Hepatocyte (in vitro differentiated cells): ENCODE results near the gene ZBTB5. TPM values are rescaled to one million over a fixed set of nuclear protein-coding genes. Genes with fewer than 3 reads are reported as not detected.
"Not testable (repeated sequence)": the region's sequence is repeated elsewhere in the genome, so short reads cannot be mapped to it uniquely, and the experiment has no call there.

Source experiments
- DNase-seq: peaks from one replicate; pipeline ENCODE4 v3.0.0-alpha.2; 2016; ENCODE audit warnings: low spot score
- H2AFZ ChIP-seq: fragments of 200-600 bp; sonication (generic); 2 replicates; pipeline ENCODE4 v1.6.0; 2016; ENCODE audit warnings: antibody characterized with exemption, mild to moderate bottlenecking
- H3K27ac ChIP-seq: fragments of 200-600 bp; sonication (generic); 2 replicates; pipeline ENCODE4 v1.5.1; 2016; ENCODE audit warnings: mild to moderate bottlenecking
- H3K27me3 ChIP-seq: fragments of 200-600 bp; sonication (generic); 2 replicates; pipeline ENCODE4 v1.6.1; 2016
- H3K36me3 ChIP-seq: fragments of 200-600 bp; sonication (generic); replicated peaks from 2 replicates; pipeline ENCODE4 v1.5.1; 2016; ENCODE audit warnings: low read depth; ENCODE audit not compliant: insufficient read depth
- H3K4me1 ChIP-seq: fragments of 200-600 bp; sonication (generic); 2 replicates; pipeline ENCODE4 v1.5.1; 2016; ENCODE audit warnings: mild to moderate bottlenecking, moderate library complexity; ENCODE audit not compliant: insufficient read depth
- H3K4me2 ChIP-seq: fragments of 200-600 bp; sonication (generic); 2 replicates; pipeline ENCODE4 v1.6.0; 2016
- H3K4me3 ChIP-seq: fragments of 200-600 bp; sonication (generic); 2 replicates; pipeline ENCODE4 v1.5.1; 2016; ENCODE audit warnings: mild to moderate bottlenecking
- H3K79me2 ChIP-seq: fragments of 200-600 bp; sonication (generic); 2 replicates; pipeline ENCODE4 v1.6.0; 2017; ENCODE audit warnings: mild to moderate bottlenecking
- H3K9me2 ChIP-seq: fragments of 200-600 bp; sonication (generic); replicated peaks from 2 replicates; pipeline ENCODE4 v1.6.0; 2017; ENCODE audit warnings: mild to moderate bottlenecking; ENCODE audit not compliant: insufficient read depth
- H3K9me3 ChIP-seq: fragments of 200-600 bp; sonication (generic); 2 replicates; pipeline ENCODE4 v1.5.1; 2016; ENCODE audit warnings: low read depth, mild to moderate bottlenecking
- H4K20me1 ChIP-seq: fragments of 200-600 bp; sonication (generic); 2 replicates; pipeline ENCODE4 v1.6.0; 2016; ENCODE audit warnings: mild to moderate bottlenecking; ENCODE audit not compliant: insufficient read depth, poor library complexity, severe bottlenecking
- CTCF ChIP-seq: fragments of 200-600 bp; sonication (generic); IDR thresholded peaks from 2 replicates; pipeline ENCODE4 v1.5.1; 2016; ENCODE audit warnings: antibody characterized with exemption, mild to moderate bottlenecking; ENCODE audit not compliant: poor library complexity
- EZH2 ChIP-seq: fragments of 200-600 bp; sonication (generic); IDR thresholded peaks from 2 replicates; pipeline ENCODE4 v1.6.1; 2016; ENCODE audit warnings: antibody characterized with exemption, mild to moderate bottlenecking, borderline replicate concordance
- EZH2phosphoT487 ChIP-seq: fragments of 200-600 bp; sonication (generic); IDR thresholded peaks from one replicate; pipeline ENCODE4 v1.6.1; 2018; ENCODE audit warnings: antibody characterized with exemption, mild to moderate bottlenecking, low read depth, moderate library complexity; ENCODE audit not compliant: unreplicated experiment, severe bottlenecking
- WGBS: methylation state at CpG from one replicate; pipeline ENCODE4 v1.1.6; 2016; ENCODE audit warnings: low lambda C conversion rate; ENCODE audit errors: missing lambda C conversion rate; 5-methylcytosine and 5-hydroxymethylcytosine counted together
- polyA plus RNA-seq: library from polyadenylated mRNA; unstranded; fragments of >200 nt; fragmentation: Nextera tagmentation; extraction: Ambion mirVana; gene quantifications from 2 replicates; pipeline ENCODE4 v1.2.1, GENCODE V29; 2016
- total RNA-seq: library from RNA; depleted of rRNA; stranded (reverse); fragments of >200 nt; gene quantifications from 2 replicates; pipeline ENCODE4 v1.2.3, GENCODE V29; 2014

The ZBTB5 gene
- total and polyA plus RNA-seq, 2 experiments from 2014 or later, result 3.8 to 21.8 TPM

- Histone ChIP-seq H2AFZ (no peak overlapping the region), H3K79me2 (no peaks in the 10 kb centered on the region), H3K9me2 (no peaks in the 10 kb centered on the region), H4K20me1 (no peaks in the 10 kb centered on the region), H3K4me2 (no peak overlapping the region), H3K9me3 (no peaks in the 10 kb centered on the region), H3K4me3 (no peak overlapping the region), H3K36me3 (no peaks in the 10 kb centered on the region), H3K27me3 (no peaks in the 10 kb centered on the region), H3K4me1 (no peaks in the 10 kb centered on the region), H3K27ac (no peak overlapping the region)
- TF ChIP-seq EZH2 (no peak), EZH2phosphoT487 (no peak), CTCF (no peak)
- no peak for DNase-seq
- WGBS, result 84% methylated on average over 7 of the region's 7 CpGs
These were observed 66.7 kb downstream of the ZBTB5 start for GRCh38 chr9:37398464-37399025.

GRCh38 chr9:37397948-37398347 lies 67.3 kb downstream of the ZBTB5 start:
- not testable (repeated sequence) for H3K36me3 ChIP-seq, H3K27me3 ChIP-seq, H3K4me2 ChIP-seq, H3K79me2 ChIP-seq, H2AFZ ChIP-seq, H4K20me1 ChIP-seq, H3K9me2 ChIP-seq, H3K4me3 ChIP-seq, H3K4me1 ChIP-seq, H3K9me3 ChIP-seq, H3K27ac ChIP-seq, DNase-seq
- 92% methylated on average over 3 of the region's 3 CpGs for WGBS

GRCh38 chr9:37395663-37396062 lies 69.6 kb downstream of the ZBTB5 start:
- no peak for TF ChIP-seq CTCF
- no peak for TF ChIP-seq EZH2
- TF ChIP-seq EZH2phosphoT487, result no peak
- no peak overlapping the region for H3K4me3 ChIP-seq
- H4K20me1 ChIP-seq, result no peaks in the 10 kb centered on the region
- no peaks in the 10 kb centered on the region for H3K4me1 ChIP-seq
- no peaks in the 10 kb centered on the region for H3K9me3 ChIP-seq
- DNase-seq, result no peak
- no peaks in the 10 kb centered on the region for H3K9me2 ChIP-seq
- no peak overlapping the region for H3K27ac ChIP-seq
- H3K4me2 ChIP-seq, result no peak overlapping the region
- H3K36me3 ChIP-seq, result no peaks in the 10 kb centered on the region
- no peaks in the 10 kb centered on the region for H3K27me3 ChIP-seq
- 88% methylated on average over 8 of the region's 8 CpGs for WGBS
- H3K79me2 ChIP-seq, result no peaks in the 10 kb centered on the region
- no peak overlapping the region for H2AFZ ChIP-seq

- Histone ChIP-seq H3K9me2 (no peaks in the 10 kb centered on the region), H3K27ac (no peak overlapping the region)
These were observed 70.0 kb downstream of the ZBTB5 start for GRCh38 chr9:37395229-37395628.

More at GRCh38 chr9:37395229-37395628, 70.0 kb downstream of the ZBTB5 start:
- 71% methylated on average over 12 of the region's 12 CpGs for WGBS
- Histone ChIP-seq H3K4me3 (no peak overlapping the region), H3K4me2 (no peak overlapping the region), H3K36me3 (no peaks in the 10 kb centered on the region), H3K79me2 (no peaks in the 10 kb centered on the region), H3K4me1 (no peaks in the 10 kb centered on the region), H3K9me3 (no peaks in the 10 kb centered on the region), H4K20me1 (no peaks in the 10 kb centered on the region), H2AFZ (no peak overlapping the region), H3K27me3 (no peaks in the 10 kb centered on the region)
- TF ChIP-seq EZH2 (no peak), CTCF (no peak), EZH2phosphoT487 (no peak)
- no peak for DNase-seq
